T-helper 9 cell (primary cell): ENCODE data around the gene ACAT2.
"Not testable (repeated sequence)": the region's sequence is repeated elsewhere in the genome, so short reads cannot be mapped to it uniquely, and the experiment has no call there.

Experiments
- DNase-seq: peaks from one replicate; pipeline ENCODE4 v3.0.0-alpha.2; 2020

The ACAT2 gene

DNA sequence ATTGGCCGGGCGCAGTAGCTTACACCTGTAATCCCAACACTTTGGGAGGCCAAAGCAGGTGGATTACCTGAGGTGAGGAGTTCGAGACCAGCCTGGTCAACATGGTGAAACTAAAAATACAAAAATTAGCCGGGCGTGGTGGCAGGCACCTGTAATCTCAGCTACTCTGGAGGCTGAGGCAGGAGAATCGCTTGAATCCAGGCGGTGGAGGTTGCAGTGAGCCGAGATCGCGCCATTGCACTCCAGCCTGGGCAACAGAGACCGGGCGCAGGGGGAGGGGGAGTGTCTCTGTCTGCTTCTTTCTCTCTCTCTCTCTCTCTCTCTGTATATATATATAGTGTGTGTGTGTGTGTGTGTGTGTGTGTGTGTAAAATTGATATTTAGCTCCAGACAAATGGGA is 29.3 kb upstream of the ACAT2 start:
- not testable (repeated sequence) for DNase-seq

DNA sequence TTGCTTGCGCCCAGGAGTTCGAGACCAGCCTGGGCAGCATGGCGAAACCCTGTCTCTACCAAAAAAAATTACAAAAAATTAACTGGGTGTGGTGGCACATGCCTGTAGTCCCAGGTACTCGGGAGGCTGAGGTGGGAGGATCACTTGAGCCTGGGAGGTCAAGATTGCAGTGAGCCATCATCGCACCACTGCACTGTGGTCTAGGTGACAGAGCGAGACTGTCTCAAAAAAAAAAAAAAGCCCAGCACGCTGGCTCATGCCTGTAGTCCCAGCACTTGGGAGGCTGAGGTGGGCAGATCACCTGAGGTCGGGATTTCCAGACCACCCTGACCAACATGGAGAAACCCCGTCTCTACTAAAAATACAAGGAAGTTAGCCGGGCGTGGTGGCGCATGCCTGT is 28.4 kb upstream of the ACAT2 start:
- not testable (repeated sequence) for DNase-seq

DNA sequence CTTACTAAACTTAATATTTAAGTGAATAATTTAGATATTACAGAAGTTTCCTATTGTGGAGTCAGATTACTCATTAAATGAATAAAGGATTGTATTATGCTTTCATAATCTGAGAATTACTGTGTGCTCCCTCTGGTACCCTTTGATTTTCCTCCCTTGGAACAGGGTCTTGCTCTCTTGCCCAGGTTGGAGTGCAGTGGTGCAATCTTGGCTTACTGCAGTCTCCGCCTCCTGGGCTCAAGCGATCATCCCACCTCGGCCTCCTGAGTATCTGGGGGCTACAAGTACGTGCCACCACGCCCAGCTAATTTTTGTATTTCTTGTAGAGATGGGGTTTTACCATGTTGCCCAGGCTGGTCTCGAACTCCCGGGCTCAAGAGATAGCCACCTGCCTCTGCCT is 24.9 kb upstream of the ACAT2 start:
- no peak for DNase-seq

DNA sequence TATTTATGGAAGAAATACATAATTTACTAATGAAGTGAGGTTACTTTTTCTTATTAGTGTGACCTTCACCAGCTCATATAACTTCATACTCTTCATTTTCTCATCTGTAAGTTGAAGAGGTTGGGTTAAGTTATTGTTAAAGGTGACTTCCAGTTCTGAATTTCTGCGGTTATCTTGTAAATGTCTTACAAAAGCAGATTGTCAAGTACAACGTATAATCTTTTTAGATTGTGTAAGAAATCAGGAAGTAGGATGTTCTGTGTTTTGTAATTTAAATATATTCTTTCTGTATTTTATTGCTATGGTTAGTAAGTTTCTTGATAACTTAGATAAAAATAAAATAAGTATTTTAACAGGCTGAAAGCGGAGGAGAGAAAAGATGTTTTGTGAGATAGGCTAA is 22.5 kb upstream of the ACAT2 start:
- no peak for DNase-seq

DNA sequence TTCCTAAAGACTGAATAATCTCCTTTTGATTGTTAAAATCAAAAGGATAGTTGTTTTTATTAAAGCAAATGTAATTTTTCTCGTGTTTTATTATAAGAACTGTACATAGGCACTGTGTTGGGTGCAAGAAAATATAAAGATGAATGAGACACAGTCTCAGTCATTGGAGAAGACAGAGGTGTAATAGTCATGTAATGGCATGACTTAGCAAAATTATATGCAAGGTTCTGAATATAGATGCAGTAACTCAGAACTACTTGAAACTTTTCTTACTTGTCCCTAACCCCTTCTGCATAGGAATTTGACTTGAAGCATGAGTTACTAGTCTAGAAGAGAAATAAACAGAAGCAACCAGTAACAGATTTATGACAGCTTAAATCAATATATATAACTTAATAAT is 19.7 kb upstream of the ACAT2 start:
- DNase-seq = no peak

DNA sequence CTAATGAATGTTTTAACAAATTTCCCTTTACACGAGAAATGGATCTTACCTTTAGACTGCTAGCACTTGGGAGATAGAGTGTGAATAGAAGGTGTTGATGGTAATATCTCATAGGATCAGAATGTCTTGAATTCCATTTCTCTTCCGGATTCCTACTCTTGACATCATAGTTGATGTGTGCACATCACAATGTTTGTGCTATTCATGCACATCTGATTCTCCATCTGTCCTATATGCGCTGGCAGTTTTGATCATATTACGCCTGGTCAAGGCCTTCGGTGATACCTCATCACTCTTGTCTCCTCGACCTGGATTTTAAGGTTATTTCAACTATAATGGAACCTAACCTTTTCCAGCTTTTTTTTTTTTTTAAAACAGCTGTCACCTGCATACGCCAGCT is 16.8 kb upstream of the ACAT2 start:
- DNase-seq = no peak

DNA sequence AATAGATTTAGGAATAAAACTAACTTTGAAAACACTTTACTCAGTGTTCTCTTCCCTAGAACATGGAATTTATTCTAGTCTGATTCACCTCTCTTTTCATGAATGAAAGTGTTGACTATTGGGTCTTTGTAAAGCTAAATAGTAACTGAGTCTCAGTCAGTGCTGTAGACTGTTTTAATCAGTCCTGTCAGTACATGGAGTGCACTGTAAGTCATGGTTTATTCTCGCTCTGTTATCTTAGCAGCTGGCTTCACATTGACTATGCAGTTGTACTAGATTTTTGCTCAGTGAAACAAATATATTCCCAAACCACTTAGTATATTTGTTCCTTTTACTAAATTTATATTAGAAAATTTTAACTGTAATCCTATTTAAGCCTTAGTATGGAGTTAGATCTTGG is 15.1 kb upstream of the ACAT2 start:
- no peak for DNase-seq

DNA sequence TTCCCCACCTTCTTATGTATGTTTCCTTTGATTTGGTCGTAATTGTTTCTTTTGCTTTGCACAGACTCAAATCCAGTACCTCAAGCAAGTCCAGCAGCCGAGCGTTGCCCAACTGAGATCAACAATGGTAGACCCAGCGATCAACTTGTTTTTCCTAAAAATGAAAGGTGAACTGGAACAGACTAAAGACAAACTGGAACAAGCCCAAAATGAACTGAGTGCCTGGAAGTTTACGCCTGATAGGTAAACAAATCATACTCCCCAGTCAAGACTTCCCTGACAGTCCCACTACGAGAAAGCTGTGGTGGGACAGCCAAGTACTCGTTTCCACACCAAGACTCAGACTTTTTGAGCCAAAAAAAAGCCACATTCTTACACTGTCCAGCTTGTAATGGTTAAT is 13.7 kb upstream of the ACAT2 start:
- DNase-seq = not testable (repeated sequence)

DNA sequence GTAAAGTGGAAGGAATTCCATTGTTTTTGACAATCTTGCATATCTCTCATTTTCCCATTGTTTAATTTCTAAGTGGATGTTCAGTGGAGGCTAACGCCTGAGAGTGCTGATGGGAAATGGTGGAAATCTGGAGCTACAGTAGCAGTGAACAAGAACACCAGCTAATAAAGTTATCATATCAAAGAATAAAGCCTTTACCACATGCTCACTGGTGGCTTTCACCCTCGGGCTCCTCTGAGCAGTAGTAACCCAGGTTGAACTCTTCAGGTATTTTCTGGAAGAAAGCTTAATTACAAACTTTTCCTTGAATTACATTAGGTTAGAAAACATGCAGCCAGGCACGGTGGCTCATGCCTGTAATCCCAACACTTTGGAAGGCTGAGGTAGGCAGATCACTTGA is 10.4 kb upstream of the ACAT2 start:
- DNase-seq = no peak

DNA sequence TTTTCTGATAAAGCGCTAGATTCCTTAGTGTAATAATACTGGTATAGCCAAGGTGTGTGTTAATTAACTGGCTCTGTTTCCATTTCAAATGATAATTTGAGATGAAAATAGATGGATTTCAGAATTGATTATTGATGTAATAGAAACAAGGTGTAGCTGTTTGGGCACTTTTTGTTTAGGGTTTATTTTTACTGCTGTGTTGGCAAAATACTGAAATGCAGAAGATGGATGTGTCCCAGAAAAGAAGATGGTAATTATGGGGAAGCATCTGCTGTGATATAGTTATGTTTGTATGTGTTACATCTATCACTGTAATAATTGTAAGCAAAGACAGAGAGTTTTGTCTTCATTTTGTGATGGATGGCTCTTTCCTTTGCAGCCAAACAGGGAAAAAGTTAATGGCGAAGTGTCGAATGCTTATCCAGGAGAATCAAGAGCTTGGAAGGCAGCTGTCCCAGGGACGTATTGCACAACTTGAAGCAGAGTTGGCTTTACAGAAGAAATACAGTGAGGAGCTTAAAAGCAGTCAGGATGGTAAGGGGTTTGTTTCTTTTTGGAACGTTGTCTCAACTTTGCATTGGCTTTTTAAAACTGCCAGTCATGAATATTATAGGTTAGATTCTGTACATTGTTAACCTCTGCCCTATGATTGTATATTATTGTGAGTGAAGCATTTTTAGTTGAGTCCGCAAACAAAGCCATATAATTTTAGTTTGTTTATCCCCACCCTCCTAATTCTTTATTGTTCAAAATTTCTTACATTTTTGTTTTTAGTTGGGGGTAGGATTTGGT is 8.6 kb upstream of the ACAT2 start:
- no peak for DNase-seq

DNA sequence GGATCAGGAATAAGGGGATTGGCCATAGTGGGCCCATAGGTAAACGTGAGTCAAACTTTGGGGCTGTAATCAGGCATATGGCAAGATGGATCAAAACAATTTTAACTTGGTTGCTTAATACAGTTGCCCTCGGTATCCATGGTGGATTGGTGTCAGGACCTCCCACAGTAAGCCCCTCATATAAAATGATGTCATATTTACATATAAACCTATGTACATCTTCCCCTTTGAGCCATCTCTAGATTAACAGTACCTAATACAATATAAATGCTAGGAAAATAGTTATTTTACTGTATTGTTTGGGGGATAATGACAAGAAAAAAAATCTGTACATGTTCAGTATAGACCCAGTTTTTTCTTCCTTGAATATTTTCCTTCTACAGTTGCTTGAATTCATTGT is 7.4 kb upstream of the ACAT2 start:
- DNase-seq = no peak

DNA sequence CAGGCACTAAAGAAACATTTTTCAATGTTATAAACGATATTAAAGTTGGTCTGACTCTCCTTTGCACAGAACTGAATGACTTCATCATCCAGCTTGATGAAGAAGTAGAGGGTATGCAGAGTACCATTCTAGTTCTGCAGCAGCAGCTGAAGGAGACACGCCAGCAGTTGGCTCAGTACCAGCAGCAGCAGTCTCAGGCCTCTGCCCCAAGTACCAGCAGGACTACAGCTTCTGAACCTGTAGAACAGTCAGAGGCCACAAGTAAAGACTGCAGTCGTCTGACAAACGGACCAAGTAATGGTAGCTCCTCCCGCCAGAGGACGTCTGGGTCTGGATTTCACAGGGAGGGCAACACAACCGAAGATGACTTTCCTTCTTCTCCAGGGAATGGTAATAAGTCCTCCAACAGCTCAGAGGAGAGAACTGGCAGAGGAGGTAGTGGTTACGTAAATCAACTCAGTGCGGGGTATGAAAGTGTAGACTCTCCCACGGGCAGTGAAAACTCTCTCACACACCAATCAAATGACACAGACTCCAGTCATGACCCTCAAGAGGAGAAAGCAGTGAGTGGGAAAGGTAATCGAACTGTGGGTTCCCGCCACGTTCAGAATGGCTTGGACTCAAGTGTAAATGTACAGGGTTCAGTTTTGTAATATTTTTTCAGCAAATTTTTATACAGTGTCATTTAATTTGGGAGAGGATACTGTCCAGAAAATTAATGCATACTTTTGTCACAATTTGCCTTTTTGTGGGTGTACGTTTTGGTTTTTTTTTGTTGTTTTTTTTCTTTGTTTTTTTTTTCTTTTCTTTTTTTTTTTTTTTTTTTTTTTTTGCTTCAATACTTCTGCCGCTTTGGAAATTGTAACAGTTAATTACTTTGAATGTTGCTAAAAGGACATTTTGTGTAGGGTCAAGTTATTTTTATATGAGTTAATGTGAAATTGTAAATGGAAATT is 6.6 kb upstream of the ACAT2 start:
- DNase-seq = no peak

DNA sequence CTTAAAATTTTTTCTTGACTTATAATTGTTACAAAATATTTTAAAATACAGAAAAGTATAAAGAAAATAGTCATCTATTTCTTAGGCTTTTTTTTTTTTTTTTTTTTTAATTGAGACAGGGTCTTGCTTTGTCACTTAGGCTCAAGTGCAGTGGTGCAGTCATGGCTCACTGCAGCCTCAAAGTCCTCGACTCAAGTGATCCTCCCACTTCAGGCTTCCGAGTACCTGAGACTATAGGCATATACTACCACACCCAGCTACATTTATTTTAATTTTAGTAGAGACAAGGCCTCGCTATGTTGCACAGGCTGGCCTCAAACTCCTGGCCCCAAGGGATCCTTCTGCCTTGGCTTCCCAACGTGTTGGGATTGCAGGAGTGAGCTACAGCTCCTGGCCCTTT is 5.3 kb upstream of the ACAT2 start:
- DNase-seq = no peak

DNA sequence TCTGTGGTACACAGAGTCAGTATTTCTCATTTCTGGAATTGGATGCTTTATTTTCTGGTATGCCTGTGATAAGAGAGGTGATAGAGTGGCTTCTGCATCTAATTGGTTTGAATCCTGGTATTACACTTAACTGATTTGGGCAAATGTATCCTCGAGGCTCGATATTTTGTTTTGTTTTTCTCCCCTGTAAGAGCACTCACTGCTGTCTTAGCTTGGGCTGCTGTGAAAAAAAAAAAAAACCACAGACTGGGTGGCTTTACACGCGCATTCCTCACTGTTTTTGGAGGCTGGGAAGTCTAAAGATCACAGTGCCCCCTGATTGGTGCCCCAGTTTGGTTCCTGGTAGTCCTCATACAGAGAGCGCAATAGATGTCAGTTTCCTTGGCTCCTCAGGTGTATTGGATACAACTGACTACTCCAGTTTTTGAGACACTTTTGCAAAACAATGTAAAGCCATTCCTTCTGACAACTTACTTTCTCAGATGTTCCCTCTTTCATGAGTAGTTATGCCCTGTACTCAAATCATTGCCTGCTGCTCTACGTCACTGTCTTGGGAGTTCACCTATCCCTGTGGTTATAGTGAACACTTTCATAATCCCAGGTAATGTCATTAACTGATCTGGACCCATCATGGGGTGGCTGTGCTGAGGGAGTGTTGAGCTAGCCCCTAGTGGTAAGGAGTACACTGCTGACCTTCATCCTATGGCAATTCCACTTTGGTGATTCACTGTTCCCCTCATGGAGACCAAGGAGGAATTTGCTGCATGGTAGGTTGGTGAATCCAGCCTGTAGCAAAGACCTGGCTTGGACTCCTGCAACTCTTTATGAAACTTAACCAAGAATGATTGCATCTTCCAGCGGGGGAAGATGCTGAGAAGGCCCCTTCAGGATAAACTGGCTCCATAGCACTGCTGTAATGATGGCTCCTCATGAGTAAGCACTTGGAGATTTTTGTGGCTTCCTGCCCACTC is 3.5 kb upstream of the ACAT2 start:
- no peak for DNase-seq

DNA sequence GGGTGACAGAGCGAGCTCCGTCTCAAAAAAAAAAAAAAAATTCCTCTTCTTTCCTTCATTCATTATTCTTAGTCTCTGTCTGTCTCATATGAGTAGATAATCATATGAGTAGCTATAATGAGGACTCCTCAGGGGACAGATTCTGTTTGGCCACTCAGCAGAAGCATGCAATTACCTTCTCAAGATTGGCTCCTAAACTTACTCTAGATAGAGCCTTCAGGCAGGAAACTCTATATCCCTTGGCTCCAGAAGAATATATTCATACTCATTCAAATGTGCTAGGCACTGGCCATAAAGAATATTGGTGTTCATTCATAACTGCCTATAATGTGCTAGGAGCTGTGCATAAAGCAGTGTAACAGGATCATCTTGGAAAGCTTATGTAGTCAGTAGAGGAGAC is 2.2 kb upstream of the ACAT2 start:
- no peak for DNase-seq

DNA sequence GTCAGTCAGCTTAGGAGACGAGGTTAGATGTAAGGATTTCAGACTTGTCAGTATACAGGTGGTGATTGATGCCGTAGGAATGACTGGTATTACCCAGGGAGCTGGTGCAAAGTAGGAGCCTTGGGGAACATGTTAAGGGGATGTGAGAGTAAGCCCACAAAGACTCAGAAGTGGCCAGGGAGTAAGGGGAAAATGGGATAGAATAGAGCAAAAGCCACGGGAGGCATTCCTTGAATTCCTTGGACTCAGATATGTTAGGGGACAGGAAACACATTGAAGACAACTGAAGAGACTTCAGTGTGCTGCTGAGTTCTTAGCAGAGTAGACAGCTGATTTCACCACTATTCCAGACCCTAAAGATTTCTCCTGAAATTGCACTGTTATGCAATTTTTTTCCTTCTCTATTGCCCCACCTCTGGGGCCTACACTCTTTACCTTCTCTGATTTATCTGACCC is 1.2 kb upstream of the ACAT2 start:
- DNase-seq = no peak

DNA sequence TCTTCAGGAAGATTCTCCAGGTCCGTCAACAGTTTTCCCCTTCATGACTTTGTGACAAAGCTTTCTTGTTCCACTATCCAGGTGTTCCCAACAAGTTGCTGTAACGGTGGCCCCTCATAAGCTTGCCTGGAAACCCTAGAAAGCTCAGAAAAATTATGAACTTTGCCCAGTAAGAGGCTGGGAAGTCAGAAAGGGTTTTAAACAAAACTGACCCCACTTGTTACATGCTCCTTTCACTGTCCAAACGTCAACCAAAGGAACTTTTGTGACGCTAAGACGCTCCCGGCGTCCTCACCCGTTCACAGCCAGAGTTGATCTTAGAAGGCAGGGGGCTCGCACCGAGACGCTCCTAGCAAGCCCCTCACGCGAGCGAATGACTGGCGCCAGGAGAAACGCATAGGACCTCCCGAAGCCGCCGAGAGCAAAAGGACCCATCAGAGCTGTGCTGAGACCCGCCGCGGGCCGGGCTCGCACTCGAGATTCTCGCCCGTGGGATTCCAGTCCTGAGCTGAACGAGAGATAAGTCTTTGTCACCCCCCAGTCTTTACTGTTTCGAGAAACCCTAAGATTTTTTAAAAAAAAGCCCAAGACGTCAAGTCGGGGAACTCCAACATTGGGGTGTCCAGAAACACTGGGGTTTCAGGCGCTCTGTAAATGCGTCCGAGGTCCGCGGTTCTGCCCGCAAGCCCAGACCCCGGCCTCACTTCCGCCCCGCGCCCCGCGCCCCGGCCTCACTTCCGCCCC is 544 bp upstream of the ACAT2 start:
- no peak for DNase-seq

DNA sequence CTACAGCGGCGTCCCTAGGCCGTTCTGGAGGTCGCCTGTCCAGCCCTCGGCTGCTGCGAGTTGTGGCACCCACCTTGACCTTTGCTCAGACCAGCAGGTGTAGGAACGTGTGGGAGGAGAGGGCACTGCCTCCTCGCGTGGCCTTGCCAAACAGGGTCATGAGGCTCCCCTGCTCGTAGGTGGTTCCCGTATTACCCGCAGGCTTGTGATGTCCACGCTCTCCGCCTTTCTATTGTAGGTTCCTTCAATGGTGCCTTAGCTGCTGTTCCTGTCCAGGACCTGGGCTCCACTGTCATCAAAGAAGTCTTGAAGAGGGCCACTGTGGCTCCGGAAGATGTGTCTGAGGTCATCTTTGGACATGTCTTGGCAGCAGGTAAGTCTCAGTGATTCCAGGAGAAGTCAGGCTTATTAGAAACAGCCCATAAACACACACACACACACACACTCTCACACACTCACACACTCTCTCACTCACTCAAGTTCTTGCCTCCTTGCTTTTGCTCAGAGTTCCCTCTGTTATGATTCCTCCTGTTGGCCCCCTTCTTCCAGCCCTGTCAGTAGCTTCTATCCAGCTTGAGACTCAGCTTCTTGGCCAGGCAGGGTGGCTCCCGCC is 942 bp downstream of the ACAT2 start:
- DNase-seq = peak; percentile 14

DNA sequence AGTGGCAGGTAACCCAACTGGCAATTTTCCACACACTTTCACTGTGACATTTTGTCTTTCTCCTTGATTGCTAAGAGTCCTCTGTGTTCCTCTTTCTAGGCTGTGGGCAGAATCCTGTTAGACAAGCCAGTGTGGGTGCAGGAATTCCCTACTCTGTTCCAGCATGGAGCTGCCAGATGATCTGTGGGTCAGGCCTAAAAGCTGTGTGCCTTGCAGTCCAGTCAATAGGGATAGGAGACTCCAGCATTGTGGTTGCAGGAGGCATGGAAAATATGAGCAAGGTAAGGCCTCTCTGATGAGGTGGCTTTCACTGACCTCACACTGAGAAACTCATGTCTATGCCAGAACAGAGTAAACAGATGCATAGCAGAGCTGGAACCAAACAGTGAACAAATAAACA is 5.1 kb downstream of the ACAT2 start:
- no peak for DNase-seq

DNA sequence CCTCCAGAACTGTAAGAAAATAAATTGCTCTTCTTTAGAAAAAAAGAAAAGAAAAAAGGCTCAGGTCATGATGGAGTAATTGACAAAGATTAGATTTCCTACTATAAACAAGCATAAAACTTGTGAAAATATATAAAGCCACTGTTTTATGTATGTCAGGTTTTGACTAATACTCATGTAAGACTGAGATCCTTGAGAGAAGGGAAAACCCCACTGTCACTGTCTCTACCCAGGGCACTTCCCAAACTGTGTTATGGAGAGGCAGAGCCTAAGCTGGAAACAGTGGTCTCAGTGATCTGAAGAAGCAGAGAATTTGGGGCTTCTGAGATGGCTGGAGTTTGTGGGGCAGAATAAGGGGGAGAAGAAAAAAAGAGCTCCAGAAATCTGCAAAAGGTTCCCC is 7.6 kb downstream of the ACAT2 start:
- no peak for DNase-seq

DNA sequence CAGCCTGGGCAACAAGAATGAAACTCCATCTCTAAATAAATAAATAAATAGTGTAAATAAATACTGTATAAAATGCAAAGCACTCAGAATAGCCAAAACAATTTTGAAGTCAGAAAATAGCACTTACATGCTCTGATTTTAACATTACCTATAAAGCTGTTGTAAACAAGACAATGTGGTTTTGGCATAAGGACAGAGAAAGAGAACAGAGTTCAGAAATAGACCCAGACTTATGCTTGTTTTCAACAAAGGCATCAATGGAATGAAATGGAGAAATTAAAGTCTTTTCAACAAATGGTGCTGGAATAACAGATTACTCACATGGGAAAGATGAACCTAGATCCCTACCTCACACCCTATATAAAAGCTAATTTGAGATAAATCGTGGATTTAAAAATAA is 10.4 kb downstream of the ACAT2 start:
- DNase-seq = no peak
